H1 (cell line): ENCODE measurements around the gene GMEB1. TPM values are rescaled to one million over a fixed set of nuclear protein-coding genes. Genes with fewer than 3 reads are reported as not detected.

ENCODE experiments used
- CTCF ChIA-PET: fragments of 300-600 bp; sonication (Branson Sonifier 250); formaldehyde crosslinking; loops from one replicate; lab custom pipeline; 2021; ENCODE audit not compliant: partially characterized antibody; lab: Charles Lee
- POLR2A ChIA-PET: fragments of 300-600 bp; sonication (Branson Sonifier 250); formaldehyde crosslinking; loops from one replicate; lab custom pipeline; 2021; ENCODE audit warnings: inconsistent platforms; ENCODE audit not compliant: partially characterized antibody; lab: Charles Lee
- DNase-seq, 2 experiments: peaks; one replicate each; pipeline versions ENCODE4 v3.0.0 to v3.0.0-alpha.2; 2010 to 2022; ENCODE audit warnings: low spot score in 2 of 2, low read depth in 1 of 2, mixed read lengths in 1 of 2
- FAIRE-seq: peaks from 2 replicates; lab custom pipeline; 2011; peaks lifted over from hg19 to GRCh38; lab: Jason Lieb, UNC
- H2AFZ ChIP-seq: 2 replicates; pipeline ENCODE4 v1.8.1; 2012; ENCODE audit warnings: low read length, inconsistent platforms
- H2AK5ac ChIP-seq: 2 replicates; pipeline ENCODE4 v1.6.1; 2013; ENCODE audit warnings: low read depth, low read length
- H2BK120ac ChIP-seq: replicated peaks from 2 replicates; pipeline ENCODE3; 2013; ENCODE audit warnings: low read depth, low read length, inconsistent platforms
- H2BK12ac ChIP-seq: 2 replicates; pipeline ENCODE4 v1.6.1; 2013; ENCODE audit warnings: low read depth, low read length
- H2BK15ac ChIP-seq: 2 replicates; pipeline ENCODE4 v1.6.1; 2013; ENCODE audit warnings: low read length
- H2BK20ac ChIP-seq: 2 replicates; pipeline ENCODE4 v1.6.1; 2013; ENCODE audit warnings: low read length
- H2BK5ac ChIP-seq: 2 replicates; pipeline ENCODE4 v1.6.1; 2013; ENCODE audit warnings: low read depth, low read length
- H3K14ac ChIP-seq: 2 replicates; pipeline ENCODE4 v1.6.1; 2013; ENCODE audit warnings: inconsistent platforms; ENCODE audit not compliant: insufficient read length
- H3K18ac ChIP-seq: 2 replicates; pipeline ENCODE4 v1.6.1; 2013; ENCODE audit warnings: low read length; ENCODE audit errors: extremely low read depth
- H3K23ac ChIP-seq: 2 replicates; pipeline ENCODE4 v1.6.1; 2013; ENCODE audit warnings: inconsistent platforms; ENCODE audit not compliant: insufficient read length
- H3K23me2 ChIP-seq: 2 replicates; pipeline ENCODE4 v1.6.1; 2013; ENCODE audit warnings: low read depth, low read length
- H3K27ac ChIP-seq: 2 replicates; pipeline ENCODE4 v1.6.1; 2011; ENCODE audit warnings: low read depth, low read length, inconsistent platforms
- H3K27me3 ChIP-seq, 4 experiments: replicated peaks in 1 of 4; 1 replicate in 1 of 4; 2 replicates in 3 of 4; pipeline versions ENCODE4 v1.6.1 to v1.8.1; 2011 to 2013; ENCODE audit warnings: low read length in 3 of 4, mild to moderate bottlenecking in 3 of 4, inconsistent platforms in 2 of 4, mixed read lengths in 2 of 4, moderate library complexity in 1 of 4; ENCODE audit not compliant: control insufficient read depth in 3 of 4, insufficient read depth in 3 of 4; ENCODE audit errors: extremely low read depth in 1 of 4
- H3K36me3 ChIP-seq, 4 experiments: 2 replicates each; pipeline versions ENCODE4 v1.6.1 to v1.8.1; 2011 to 2013; ENCODE audit warnings: mild to moderate bottlenecking in 4 of 4, low read length in 3 of 4, moderate library complexity in 2 of 4, control low read depth in 1 of 4, inconsistent platforms in 1 of 4; ENCODE audit not compliant: insufficient read depth in 4 of 4, control insufficient read depth in 2 of 4
- H3K4ac ChIP-seq: replicated peaks from 2 replicates; pipeline ENCODE3; 2013; ENCODE audit warnings: low read length, low read depth, mixed read lengths, inconsistent platforms; ENCODE audit not compliant: insufficient read length
- H3K4me1 ChIP-seq, 4 experiments: replicated peaks in 1 of 4; 1 replicate in 1 of 4; 2 replicates in 3 of 4; pipeline versions ENCODE4 v1.6.1 to v1.8.1; 2011 to 2013; ENCODE audit warnings: low read length in 3 of 4, inconsistent platforms in 2 of 4, mixed read lengths in 1 of 4; ENCODE audit not compliant: insufficient read depth in 4 of 4, control insufficient read depth in 3 of 4
- H3K4me2 ChIP-seq, 2 experiments: 2 replicates each; pipeline versions ENCODE4 v1.6.1 to v1.8.1; 2011 to 2013; ENCODE audit warnings: low read depth in 2 of 2, low read length in 2 of 2, control low read depth in 1 of 2, inconsistent platforms in 1 of 2, mild to moderate bottlenecking in 1 of 2; ENCODE audit not compliant: insufficient read depth in 1 of 2
- H3K4me3 ChIP-seq, 4 experiments: fragments of 200-600, 300-600 bp in 1 of 4; sonication (generic), shearing (Covaris generic), sonication (Bioruptor Twin) in 1 of 4; 2 replicates each; pipeline versions ENCODE4 v1.5.1 to v1.8.1; 2011 to 2016; ENCODE audit warnings: low read length in 4 of 4, low read depth in 3 of 4, control low read depth in 2 of 4, inconsistent platforms in 2 of 4, mild to moderate bottlenecking in 2 of 4, mixed read lengths in 1 of 4, moderate library complexity in 1 of 4; ENCODE audit not compliant: insufficient read depth in 2 of 4; ENCODE audit errors: extremely low read depth in 1 of 4
- H3K56ac ChIP-seq: replicated peaks from 2 replicates; pipeline ENCODE3; 2013; ENCODE audit warnings: low read depth, mild to moderate bottlenecking, mixed read lengths, low read length, inconsistent platforms; ENCODE audit not compliant: insufficient read length
- H3K79me1 ChIP-seq: 2 replicates; pipeline ENCODE4 v1.6.1; 2013; ENCODE audit warnings: low read depth, low read length, control low read depth
- H3K79me2 ChIP-seq, 2 experiments: 2 replicates each; pipeline versions ENCODE4 v1.6.1 to v1.8.1; 2012 to 2013; ENCODE audit warnings: low read length in 2 of 2, mild to moderate bottlenecking in 2 of 2, inconsistent platforms in 1 of 2; ENCODE audit not compliant: insufficient read depth in 2 of 2, control insufficient read depth in 1 of 2
- H3K9ac ChIP-seq, 4 experiments: replicated peaks in 1 of 4; 1 replicate in 1 of 4; 2 replicates in 3 of 4; pipeline versions ENCODE4 v1.6.1 to v1.8.1; 2011 to 2013; ENCODE audit warnings: low read depth in 3 of 4, low read length in 3 of 4, control low read depth in 2 of 4, mild to moderate bottlenecking in 2 of 4, moderate library complexity in 2 of 4, inconsistent platforms in 1 of 4; ENCODE audit errors: extremely low read depth in 1 of 4
- H3K9me3 ChIP-seq, 2 experiments: 2 replicates each; pipeline versions ENCODE4 v1.6.1 to v1.8.1; 2012 to 2013; ENCODE audit warnings: mild to moderate bottlenecking in 2 of 2, moderate library complexity in 2 of 2, control low read depth in 1 of 2, inconsistent platforms in 1 of 2, low read depth in 1 of 2, low read length in 1 of 2, mixed read lengths in 1 of 2; ENCODE audit not compliant: insufficient read depth in 2 of 2
- H4K20me1 ChIP-seq, 2 experiments: replicated peaks in 1 of 2; 2 replicates each; pipeline versions ENCODE3 to v1.8.1; 2011 to 2013; ENCODE audit warnings: inconsistent platforms in 2 of 2, low read length in 2 of 2, mild to moderate bottlenecking in 1 of 2; ENCODE audit not compliant: insufficient read depth in 2 of 2, control insufficient read depth in 1 of 2
- H4K5ac ChIP-seq: 2 replicates; pipeline ENCODE4 v1.6.1; 2013; ENCODE audit warnings: low read length, low read depth, mixed read lengths, inconsistent platforms; ENCODE audit not compliant: insufficient read length
- H4K8ac ChIP-seq: 2 replicates; pipeline ENCODE4 v1.8.0; 2013; ENCODE audit warnings: mild to moderate bottlenecking, moderate library complexity, low read length, inconsistent platforms; ENCODE audit not compliant: insufficient read depth; ENCODE audit errors: extremely low read depth
- H4K91ac ChIP-seq: replicated peaks from 2 replicates; pipeline ENCODE3; 2013; ENCODE audit warnings: low read length, mixed read lengths, inconsistent platforms; ENCODE audit not compliant: insufficient read length
- CBX5 ChIP-seq: fragments of 300-800, 300-1000 bp; sonication (generic); IDR thresholded peaks from 2 replicates; pipeline ENCODE4 v1.7.1; 2016; ENCODE audit warnings: antibody characterized with exemption, low read length, low read depth
- CEBPB ChIP-seq: IDR thresholded peaks from 2 replicates; pipeline ENCODE4 v1.6.1; 2012; ENCODE audit warnings: low read depth, low read length
- E2F6 ChIP-seq: IDR thresholded peaks from 2 replicates; pipeline ENCODE4 v1.6.1; 2012; ENCODE audit warnings: inconsistent platforms
- GABPA ChIP-seq: IDR thresholded peaks from 2 replicates; pipeline ENCODE4 v1.6.1; 2011; ENCODE audit warnings: mild to moderate bottlenecking, low read length, moderate library complexity, borderline replicate concordance; ENCODE audit not compliant: insufficient read depth
- GTF2F1 ChIP-seq: IDR thresholded peaks from 2 replicates; pipeline ENCODE4 v1.6.1; 2012; ENCODE audit warnings: low read depth, low read length, improper control_type of control experiment, borderline replicate concordance
- NRF1 ChIP-seq: IDR thresholded peaks from 2 replicates; pipeline ENCODE4 v1.6.1; 2011; ENCODE audit warnings: mild to moderate bottlenecking, low read depth, low read length, improper control_type of control experiment
- POLR2A ChIP-seq, 2 experiments: IDR thresholded peaks; 1 replicate in 1 of 2; 2 replicates in 1 of 2; pipeline ENCODE4 v1.6.1; 2011; ENCODE audit warnings: low read depth in 2 of 2, low read length in 2 of 2, mild to moderate bottlenecking in 2 of 2; ENCODE audit errors: control extremely low read depth in 1 of 2
- POU5F1 ChIP-seq: IDR thresholded peaks from 2 replicates; pipeline ENCODE4 v1.6.1; 2011; ENCODE audit warnings: low read depth, mild to moderate bottlenecking, low read length, moderate library complexity
- RAD21 ChIP-seq, 2 experiments: IDR thresholded peaks in 1 of 2; conservative IDR thresholded peaks in 1 of 2; 2 replicates each; pipeline ENCODE4 v1.6.1; 2011; ENCODE audit warnings: low read depth in 2 of 2, low read length in 2 of 2, improper control_type of control experiment in 1 of 2, inconsistent platforms in 1 of 2, mild to moderate bottlenecking in 1 of 2, moderate library complexity in 1 of 2
- SIX5 ChIP-seq: IDR thresholded peaks from 2 replicates; pipeline ENCODE4 v1.6.1; 2011; ENCODE audit warnings: mild to moderate bottlenecking, low read depth, low read length
- SP1 ChIP-seq: IDR thresholded peaks from 2 replicates; pipeline ENCODE4 v1.6.1; 2011; ENCODE audit warnings: low read depth, low read length
- SRF ChIP-seq: IDR thresholded peaks from 2 replicates; pipeline ENCODE4 v1.6.1; 2011; ENCODE audit warnings: mild to moderate bottlenecking, low read depth, low read length, moderate library complexity
- SUZ12 ChIP-seq: fragments of 200-600 bp; sonication (generic); IDR thresholded peaks from 2 replicates; pipeline ENCODE4 v1.6.1; 2012; ENCODE audit warnings: mild to moderate bottlenecking, inconsistent platforms, low read length, moderate library complexity, mixed read lengths
- WGBS, 2 experiments: shearing (Covaris generic) in 1 of 2; methylation state at CpG; one replicate each; pipeline versions ENCODE4 v1.1.6 to v1.1.7; 2013 to 2015; ENCODE audit warnings: low lambda C conversion rate in 2 of 2, mixed read lengths in 2 of 2, inconsistent platforms in 1 of 2, low coverage in 1 of 2, missing lambda C conversion rate in 1 of 2; ENCODE audit not compliant: insufficient replicate concordance in 2 of 2, insufficient coverage in 1 of 2, insufficient read length in 1 of 2; ENCODE audit errors: extremely low coverage in 1 of 2, missing lambda C conversion rate in 1 of 2; 5-methylcytosine and 5-hydroxymethylcytosine counted together
- polyA plus RNA-seq, 7 experiments: library from polyadenylated mRNA; depleted of rRNA in 3 of 7; stranded (reverse) in 5 of 7; unstranded in 2 of 7; fragments of >200 nt in 5 of 7; fragments of 200-250 nt in 2 of 7; gene quantifications; 1 replicate in 5 of 7; 2 replicates in 1 of 7; 4 replicates in 1 of 7; pipeline versions ENCODE4 v1.2.1 to v1.2.3, GENCODE V29; 2011 to 2013; ENCODE audit warnings: missing spikeins in 2 of 7, mixed read lengths in 2 of 7
- total RNA-seq: library from RNA; stranded (reverse); fragmentation: NEBNext Ultra II Directional; extraction: Animal tissue kit (Norgen Biotek cat#: 25700); gene quantifications from 2 replicates; pipeline ENCODE4 v1.2.1, GENCODE V29; 2021

The GMEB1 gene
- total and polyA plus RNA-seq, 2 of the 8 experiments (the other 6 are each of a cell fraction or from before 2014, with no cell fraction given): 13.3 to 26.2 TPM

- Histone ChIP-seq H3K56ac (no peak overlapping the region), H2AK5ac (no peak overlapping the region), H4K8ac (no peak overlapping the region), H3K14ac (no peak overlapping the region), H3K9me3 (no peaks in the 10 kb centered on the region), H2BK15ac (no peak overlapping the region), H3K79me2 (peaks cover 63 to 100% of the 10 kb centered on the region in 2 experiments), H3K27me3 (no peaks in the 10 kb centered on the region), H3K4ac (no peak overlapping the region), H2BK120ac (no peak overlapping the region), H4K5ac (no peak overlapping the region), H2BK20ac (no peak overlapping the region), H3K23ac (no peak overlapping the region), H3K23me2 (no peaks in the 10 kb centered on the region), H3K4me1 (peaks cover 0 to 9% (median 1%) of the 10 kb centered on the region in 4 experiments; a peak in 2 of 7 replicates), H4K20me1 (peaks cover 30 to 45% of the 10 kb centered on the region in 2 experiments), H3K4me2 (peak overlapping the region in 1 of 2 experiments; percentile 2; a peak in 3 of 4 replicates), H3K9ac (no peak overlapping the region), H3K79me1 (peaks cover 5% of the 10 kb centered on the region; the same call in 1 of the 2 replicates), H4K91ac (no peak overlapping the region), H3K18ac (no peak overlapping the region), H2BK5ac (no peak overlapping the region), H2AFZ (no peak overlapping the region), H3K36me3 (peaks cover 0 to 47% (median 0%) of the 10 kb centered on the region in 4 experiments; a peak in 4 of 8 replicates), H2BK12ac (no peak overlapping the region), H3K27ac (no peak overlapping the region), H3K4me3 (peak overlapping the region in 1 of 4 experiments; percentile 8; a peak in 1 of 8 replicates)
- no peak for FAIRE-seq
- CTCF ChIA-PET: interaction anchor here (0.7 to 2.1 kb wide), 9 partner anchors 9 to 126 kb away, joined by 3 to 9 read pairs (median 3); partner anchors contain the start of gene YTHDF2
- DNase-seq: no peak
- WGBS, 2 experiments: 88% methylated on average over 1 of the region's 1 CpG; no CpG with 5 or more reads in 1 of the 2 experiments
- POLR2A ChIA-PET: interaction anchor here (0.7 to 18.9 kb wide), 8 partner anchors 10 to 250 kb away, joined by 3 to 369 read pairs (median 9); partner anchors contain the start of genes RCC1, TAF12 and YTHDF2
- TF ChIP-seq RAD21 (IDR thresholded peaks at IDR 0.05 in 1 of 2, conservative IDR thresholded peaks at IDR 0.05 in 1 of 2; ENCODE audit: low read depth in 2 of 2, low read length in 2 of 2) (no peak), GABPA (no peak), CBX5 (no peak), SUZ12 (no peak), CEBPB (no peak), E2F6 (no peak), SRF (no peak), POU5F1 (no peak), SIX5 (no peak), POLR2A (IDR thresholded peaks at IDR 0.05; ENCODE audit: control extremely low read depth in 1 of 2, low read depth in 2 of 2, low read length in 2 of 2) (no peak), NRF1 (no peak), SP1 (no peak), GTF2F1 (no peak)
Observed at GRCh38 chr1:28755701-28756100, 87.1 kb downstream of the GMEB1 start.
